RKO (cell line): ENCODE measurements around the gene ABCB1.
A peak's percentile ranks its signal among the peaks of the same experiment; 100 is the strongest.

ENCODE experiments used
- DNase-seq: peaks from one replicate; pipeline ENCODE4 v3.0.0-alpha.2; 2016; ENCODE audit warnings: low spot score

ABCB1 gene

DNA sequence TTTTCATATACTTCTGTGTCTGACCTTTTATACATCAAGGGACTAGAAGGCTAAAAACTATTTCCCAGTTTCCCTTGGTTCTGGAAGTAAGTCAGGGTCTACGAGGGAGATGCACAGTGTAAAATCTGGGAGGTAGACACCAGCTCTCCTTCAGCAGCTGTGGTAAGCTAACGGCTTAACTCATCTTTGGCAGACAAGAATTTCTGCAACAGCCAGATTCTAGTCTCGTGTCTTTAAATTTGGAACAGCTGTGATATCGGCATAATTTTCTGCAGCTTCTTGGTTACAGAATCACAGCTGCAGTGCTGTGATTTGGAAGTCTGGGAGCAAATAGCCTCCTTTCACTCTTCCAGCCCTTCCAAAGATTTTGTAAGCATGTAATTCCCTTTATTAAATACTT lies 87.8 kb downstream of the ABCB1 start:
- DNase-seq, result no peak

DNA sequence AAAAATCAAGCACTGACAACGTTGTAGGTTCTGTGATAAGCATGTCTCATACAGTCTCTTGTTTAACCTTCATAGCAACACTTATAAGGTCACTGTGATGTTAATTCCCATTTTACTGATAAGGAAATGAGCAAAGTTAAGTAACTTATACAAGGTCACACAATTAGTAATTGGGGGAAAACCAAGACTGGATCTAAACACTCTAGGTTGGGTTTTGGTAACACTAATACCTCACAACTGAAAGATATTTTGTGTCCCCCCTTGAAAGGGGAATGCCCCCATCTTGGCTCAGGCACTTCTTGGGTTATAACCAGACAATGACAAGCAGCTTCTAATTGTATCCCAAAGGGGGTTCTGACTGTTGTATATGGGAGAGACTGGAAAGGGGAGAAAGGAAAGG lies 89.2 kb downstream of the ABCB1 start:
- no peak for DNase-seq

GRCh38 chr7:87510411-87510875 lies 90.2 kb downstream of the ABCB1 start:
- no peak for DNase-seq

DNA sequence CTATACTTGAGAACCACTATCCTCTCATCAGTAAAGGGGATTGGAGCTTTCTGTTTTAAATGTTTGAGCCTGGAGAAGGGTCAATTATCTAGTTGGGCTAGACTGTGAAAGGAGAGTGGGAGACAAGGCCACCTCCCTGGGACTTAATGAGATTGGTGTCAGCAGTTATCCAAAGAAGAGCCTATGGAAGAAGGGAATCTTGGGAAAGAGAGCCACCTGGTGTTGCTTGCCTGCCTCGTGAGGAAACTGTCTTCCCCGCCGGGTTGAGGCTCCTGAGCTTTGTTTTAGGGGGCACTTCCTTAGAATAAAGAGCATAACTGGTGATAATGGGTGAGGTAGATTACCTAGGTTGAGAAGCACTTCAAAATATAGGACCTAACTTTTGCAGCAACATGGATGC lies 93.2 kb downstream of the ABCB1 start:
- DNase-seq, result no peak

DNA sequence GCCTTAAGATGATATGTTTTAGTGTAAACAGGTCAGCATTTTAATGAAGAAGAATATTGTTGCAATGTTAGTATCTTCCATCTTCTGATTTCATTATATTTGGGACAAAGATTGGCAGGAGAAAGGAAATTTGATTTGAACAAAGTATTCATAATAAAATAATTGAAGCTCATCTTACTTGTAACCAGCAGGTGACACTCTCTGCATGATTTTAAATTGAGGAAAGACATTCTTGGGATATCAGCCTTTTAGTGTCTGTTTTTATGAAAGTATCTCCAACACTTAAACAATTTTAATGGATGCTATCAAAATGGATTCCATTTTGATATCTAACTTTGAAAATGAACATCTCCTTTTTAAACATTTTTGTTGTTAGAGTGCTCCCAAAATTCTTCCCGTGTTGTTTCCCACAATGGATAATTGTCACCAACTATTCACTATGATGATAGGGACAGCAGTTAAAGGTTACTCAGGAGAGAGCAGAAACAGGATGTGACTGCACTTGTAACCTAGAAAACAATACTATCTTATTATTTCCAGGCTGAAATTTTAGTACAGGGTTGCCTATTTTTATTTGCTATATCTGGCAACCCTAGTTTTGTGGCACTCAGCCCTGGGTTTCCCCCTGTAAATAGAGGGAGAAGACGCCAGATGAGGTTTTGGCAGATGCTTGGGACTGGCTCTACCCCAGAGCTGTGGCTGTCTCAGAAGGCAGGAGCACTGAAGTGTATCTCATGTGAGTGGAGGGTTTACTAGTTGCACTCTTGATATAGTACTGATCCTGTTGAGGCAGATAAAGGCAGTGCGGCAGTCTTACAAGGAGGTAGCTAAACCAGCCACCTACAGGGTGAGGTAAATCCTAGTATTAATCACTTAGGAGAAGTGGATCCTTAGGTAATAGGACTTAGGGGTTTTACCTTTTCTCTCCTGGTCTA lies 94.2 kb downstream of the ABCB1 start:
- DNase-seq, result peak; percentile 47

DNA sequence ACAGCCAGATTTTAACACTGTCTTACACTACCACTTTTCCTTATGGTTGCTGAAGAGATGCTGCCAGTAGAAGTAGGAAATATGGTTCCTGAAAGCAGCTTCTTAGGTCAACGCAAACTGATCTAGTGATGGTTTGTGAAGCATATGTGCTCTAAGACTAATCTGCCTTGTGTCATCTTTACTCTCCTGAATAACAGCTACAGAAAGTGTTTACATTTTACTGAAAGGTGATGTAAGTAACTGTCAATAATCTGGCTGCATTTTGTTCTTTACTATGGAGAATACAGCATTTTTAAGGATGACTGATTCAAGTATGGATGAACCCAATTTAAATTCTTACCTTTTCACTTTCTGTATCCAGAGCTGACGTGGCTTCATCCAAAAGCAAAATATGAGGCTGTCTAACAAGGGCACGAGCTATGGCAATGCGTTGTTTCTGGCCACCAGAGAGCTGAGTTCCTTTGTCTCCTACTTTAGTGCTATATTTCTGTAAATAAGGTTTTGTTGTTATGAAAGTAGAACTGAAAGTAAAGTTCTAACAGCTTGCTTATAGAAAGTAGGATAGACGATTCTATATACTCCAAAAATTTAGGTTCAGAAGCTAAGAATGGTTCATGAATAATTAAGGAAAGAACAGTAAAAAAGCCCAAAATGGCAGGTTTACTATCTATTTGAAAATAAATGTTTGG lies 95.0 kb downstream of the ABCB1 start:
- no peak for DNase-seq

DNA sequence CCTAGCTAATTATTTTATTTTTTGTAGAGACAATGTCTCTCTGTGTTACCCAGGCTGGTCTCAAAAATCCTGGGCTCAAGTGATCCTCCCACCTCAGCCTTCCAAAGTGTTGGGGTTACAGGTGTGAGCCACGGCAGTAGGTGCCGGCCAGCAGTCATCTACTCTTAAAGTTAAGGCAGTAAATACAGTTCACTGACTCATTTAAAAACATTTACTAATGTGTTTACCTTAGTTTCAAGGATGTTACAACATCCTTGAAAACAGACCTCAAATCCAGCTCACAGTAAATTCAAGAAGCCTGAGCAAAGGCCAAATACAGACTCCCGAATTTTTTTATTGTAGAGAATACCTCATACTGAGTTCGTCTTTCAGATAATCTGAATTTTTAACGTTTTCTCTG lies 95.6 kb downstream of the ABCB1 start:
- no peak for DNase-seq

DNA sequence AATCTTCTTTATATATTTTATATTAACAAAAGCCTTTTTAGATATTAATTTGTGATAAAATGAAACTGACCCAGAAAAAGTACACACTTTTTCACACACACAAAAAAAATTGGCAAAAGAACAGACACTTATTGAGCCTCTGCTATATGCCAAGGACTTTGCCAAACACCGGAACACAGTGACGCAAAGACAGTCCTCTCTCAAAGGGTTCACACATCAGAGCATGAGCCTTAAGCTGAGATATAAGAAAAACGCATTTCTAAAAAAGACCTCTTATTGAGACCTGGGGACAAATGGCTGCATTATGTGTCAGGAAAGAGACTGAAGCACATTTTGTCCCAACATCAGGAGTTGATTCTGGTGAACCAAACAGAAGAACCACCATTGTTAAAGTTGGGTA lies 101.2 kb downstream of the ABCB1 start:
- no peak for DNase-seq

- DNase-seq, result no peak
These were observed 101.8 kb downstream of the ABCB1 start for GRCh38 chr7:87498893-87499292.

- DNase-seq, result no peak
These were observed 103.2 kb downstream of the ABCB1 start for GRCh38 chr7:87497482-87497881.

DNA sequence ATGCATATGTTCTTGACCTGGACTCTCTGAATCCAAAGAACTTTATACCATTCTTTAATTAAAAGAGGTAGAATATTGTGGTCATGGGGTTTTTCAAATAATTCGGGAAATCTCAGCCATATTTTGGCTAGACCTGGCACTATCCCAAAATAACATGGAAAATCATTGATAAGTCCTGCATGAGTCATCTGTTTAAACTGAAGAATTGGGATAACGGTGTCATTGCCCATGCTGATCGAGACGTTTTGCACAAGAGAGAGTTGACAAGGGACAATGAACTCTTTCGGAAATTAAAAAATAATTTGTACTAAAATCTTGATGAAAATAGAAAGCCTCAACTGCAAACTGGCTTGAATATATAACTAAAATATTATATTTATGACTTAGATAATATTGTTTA lies 105.3 kb downstream of the ABCB1 start:
- DNase-seq, result no peak

GRCh38 chr7:87494454-87494853 lies 106.2 kb downstream of the ABCB1 start:
- DNase-seq, result no peak

GRCh38 chr7:87483131-87483530 lies 117.6 kb downstream of the ABCB1 start:
- no peak for DNase-seq

- no peak for DNase-seq
These were observed 118.6 kb downstream of the ABCB1 start for GRCh38 chr7:87482115-87482514.

- DNase-seq, result no peak
These were observed 120.3 kb downstream of the ABCB1 start for GRCh38 chr7:87480386-87480785.

GRCh38 chr7:87479951-87480350 lies 120.7 kb downstream of the ABCB1 start:
- DNase-seq, result no peak

GRCh38 chr7:87476179-87476557 lies 124.5 kb downstream of the ABCB1 start:
- no peak for DNase-seq

- DNase-seq, result no peak
These were observed 125.1 kb downstream of the ABCB1 start, which contains the start of gene ABCB4 for GRCh38 chr7:87475359-87476178. Gene ABCB4 (minus strand): TSS chr7:87475680. CDS start chr7:87475465, 215 bp downstream.

DNA sequence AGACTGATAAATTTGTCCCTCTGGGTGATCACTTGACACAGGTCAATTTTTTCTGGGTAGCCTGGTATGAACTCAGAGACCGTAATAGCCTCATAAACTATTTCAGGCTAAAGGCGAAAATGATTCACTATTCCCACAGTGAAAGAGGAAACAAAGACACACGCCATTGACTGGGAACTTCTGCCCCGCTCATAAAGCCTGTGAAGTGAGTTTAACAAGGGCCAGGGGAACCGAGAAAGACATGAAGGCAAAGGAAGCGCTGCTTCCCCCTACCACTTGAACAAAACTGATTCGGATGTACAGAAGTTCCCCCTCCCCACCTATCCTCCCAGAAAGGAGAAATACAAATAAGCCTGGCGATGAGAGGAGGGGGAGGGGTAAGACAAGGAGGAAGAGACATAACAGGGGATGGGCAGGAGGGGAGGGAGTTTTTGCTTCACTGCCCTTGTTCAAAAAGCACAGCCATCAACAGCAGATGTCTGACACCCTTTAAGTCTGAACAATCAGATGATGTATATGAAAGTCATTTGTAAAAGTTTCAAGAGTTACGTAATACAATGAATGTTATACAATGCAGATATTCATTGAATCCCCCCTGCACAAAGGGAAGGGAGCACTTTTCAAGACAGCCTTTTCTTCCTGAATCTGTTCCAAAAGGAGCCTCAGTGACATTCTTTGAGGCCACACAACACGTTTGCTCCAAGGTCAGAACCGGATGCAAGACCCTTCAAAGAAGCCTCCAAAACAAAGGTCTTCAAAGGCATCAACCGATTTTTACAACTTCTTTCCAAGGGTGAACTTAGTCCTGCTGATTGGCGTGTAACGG lies 125.9 kb downstream of the ABCB1 start:
- no peak for DNase-seq

DNA sequence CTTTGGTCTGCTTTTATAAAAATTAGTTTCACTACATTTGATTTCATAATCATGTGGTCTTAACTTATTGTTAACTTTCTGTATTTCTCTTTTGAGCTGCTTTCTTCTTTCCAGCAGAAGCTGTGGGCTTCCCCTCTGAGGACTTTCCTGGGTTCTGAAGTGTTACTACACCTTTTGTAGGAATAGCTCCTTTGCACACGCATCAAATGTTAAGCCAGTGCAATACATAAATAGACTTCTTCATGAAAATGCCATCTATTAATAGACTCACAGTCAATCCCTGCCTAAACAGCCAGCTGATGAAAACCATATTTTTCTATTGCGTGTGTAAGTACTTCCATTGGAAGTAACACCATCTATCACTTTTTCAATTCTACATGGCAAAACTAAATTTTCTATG lies 126.7 kb downstream of the ABCB1 start:
- DNase-seq, result no peak

DNA sequence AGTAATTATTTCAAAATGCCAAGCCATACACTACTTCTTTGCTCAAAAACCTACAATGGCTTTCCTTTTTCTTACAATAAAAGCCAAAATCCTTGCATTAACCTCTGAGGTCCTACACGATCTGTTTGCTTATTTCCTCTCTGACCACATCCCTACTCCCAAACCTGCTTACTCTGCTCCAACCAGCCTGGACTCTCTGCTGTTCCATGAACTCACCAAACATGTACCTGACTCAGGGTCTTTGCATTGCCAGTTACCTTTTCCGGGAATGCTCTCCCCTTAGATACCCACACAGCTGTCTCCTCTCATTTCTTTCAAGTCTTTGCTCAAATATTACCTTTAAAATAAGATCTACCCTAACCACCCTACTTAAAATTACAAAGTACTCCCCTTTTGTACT lies 127.5 kb downstream of the ABCB1 start:
- no peak for DNase-seq
